Hematopoietic multipotent progenitor cell treated with erythropoietin and hydrocortisone succinate and interleukin-3 and kit ligand, for 8 days (in vitro differentiated cells): ENCODE data around the gene LMOD3.

Experiments
- DNase-seq: peaks from one replicate; pipeline ENCODE4 v3.0.0-alpha.2; 2015

Gene LMOD3

GRCh38 chr3:69122403-69122802 is at the start of gene LMOD3:
TSS of gene LMOD3 (minus strand) at chr3:69122595. CDS start at chr3:69122386, 209 bp downstream.
- no peak for DNase-seq

DNA sequence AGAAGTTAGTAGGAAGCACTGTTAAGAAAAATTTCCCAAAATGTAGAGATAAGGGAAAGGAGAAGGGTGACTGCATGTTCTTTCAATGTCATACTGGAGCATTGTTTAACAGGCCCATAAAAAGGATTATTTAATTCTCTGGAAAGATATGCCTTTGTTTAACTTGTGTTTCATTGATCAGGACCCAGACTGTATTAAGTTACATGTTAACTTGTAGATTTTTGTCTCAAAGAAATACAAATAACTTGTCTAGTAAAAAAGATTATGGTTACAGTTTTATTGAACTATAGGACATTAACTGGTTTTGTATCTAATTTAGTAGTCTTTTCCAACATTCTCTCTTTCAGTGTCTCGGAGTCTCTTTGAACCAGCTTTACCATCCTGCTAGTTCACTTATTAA is 49.7 kb upstream of the LMOD3 start:
- no peak for DNase-seq

DNA sequence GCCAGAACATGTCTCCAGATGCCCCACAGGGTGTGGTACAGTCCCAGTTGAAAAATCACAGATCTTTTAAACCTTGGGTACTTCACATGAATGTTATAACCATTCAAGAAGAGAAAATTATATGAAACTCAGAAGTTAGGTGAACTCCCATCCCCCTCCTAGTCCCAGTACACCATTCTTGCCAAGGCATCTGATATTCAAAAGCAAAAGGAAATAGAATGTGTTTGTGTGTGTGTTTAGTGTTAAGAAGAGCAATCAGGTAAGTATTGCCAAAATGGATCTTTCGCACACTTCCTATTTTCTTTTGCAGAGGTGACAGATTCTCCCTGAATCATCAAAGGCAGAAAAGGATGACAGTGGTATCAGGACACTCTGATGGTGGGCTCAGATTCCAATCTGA is 44.1 kb upstream of the LMOD3 start:
- DNase-seq: no peak

GRCh38 chr3:69165744-69166143 is 43.3 kb upstream of the LMOD3 start:
- no peak for DNase-seq

DNA sequence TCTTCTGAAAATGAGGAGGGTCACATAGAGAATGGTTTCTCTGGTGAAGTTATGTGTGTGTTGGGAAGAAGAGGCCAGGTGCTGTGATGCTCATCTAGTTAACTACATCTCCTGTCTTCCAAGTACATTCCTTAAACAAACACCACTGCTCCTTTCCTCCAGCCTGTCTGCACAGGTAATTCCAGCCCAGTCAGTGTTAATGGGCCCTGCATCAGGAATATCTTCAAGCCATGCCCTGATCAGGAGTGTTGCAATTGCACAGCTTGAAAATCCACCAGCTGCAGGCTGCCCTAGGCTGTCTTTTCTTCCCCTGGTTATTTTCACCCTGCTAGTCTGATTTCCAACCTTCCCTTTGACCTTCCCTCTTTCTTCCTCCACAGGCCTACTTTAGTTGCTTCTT is 41.9 kb upstream of the LMOD3 start:
- no peak for DNase-seq

GRCh38 chr3:69162308-69162980 is 40.0 kb upstream of the LMOD3 start:
- no peak for DNase-seq

GRCh38 chr3:69161587-69162307 is 39.4 kb upstream of the LMOD3 start:
- peak; percentile 59 for DNase-seq

DNA sequence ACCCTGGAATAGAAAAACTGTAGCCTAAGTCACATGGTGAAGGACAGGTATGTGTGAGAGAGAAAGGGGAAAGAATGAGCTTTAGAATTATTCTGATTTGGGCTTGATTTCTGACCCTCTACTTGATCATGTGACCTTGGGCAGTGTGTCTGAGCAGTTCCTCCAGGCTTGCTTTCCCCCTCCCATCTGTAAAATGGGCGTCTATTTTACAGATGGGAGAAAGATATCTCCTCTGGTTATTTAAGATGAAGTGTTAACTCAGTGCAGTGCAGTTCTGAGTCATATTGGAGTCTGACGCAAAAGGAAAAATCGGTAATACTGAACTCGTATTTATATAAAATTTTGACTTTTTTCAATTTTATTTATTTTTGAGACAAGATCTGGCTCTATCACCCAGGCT is 38.1 kb upstream of the LMOD3 start:
- DNase-seq: no peak

DNA sequence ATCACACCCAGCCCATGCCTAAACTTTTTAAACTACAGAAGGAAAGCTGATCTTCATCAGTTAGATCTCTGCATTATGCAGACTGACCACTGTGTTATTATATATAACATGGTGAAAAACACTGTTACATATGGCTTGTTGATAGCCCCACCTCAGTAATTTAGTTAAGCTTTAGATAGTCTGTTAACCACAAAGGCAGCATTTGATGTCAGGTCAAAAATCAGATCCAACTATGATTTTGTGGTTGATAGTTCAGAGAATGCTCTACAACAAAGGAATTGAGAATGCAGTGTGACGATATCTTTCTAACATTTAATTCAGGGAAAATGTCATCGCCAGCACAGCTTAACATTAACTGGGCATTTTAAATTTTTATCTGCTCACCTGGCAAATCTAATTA is 37.7 kb upstream of the LMOD3 start:
- no peak for DNase-seq

- DNase-seq: no peak
These were observed 27.2 kb upstream of the LMOD3 start for GRCh38 chr3:69149586-69149985.

DNA sequence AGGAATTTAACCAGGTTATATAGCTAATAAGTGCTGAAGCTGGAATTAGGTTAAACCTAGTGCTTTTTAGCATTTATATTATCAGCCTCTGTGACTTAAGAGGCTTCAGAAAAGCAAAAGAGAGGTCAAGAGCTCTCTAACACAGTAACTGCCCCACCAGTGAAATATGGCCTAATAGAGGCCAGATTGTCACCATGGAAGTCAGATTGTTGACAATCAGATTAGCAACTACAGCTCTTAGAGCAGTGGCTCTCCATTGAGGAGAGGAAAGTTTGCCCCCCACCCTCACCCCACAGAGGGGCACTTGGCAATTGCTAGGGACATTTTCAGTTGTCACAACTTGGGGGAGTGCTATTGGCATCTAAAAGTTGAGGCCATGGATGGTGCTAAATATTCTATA is 23.3 kb upstream of the LMOD3 start:
- no peak for DNase-seq

DNA sequence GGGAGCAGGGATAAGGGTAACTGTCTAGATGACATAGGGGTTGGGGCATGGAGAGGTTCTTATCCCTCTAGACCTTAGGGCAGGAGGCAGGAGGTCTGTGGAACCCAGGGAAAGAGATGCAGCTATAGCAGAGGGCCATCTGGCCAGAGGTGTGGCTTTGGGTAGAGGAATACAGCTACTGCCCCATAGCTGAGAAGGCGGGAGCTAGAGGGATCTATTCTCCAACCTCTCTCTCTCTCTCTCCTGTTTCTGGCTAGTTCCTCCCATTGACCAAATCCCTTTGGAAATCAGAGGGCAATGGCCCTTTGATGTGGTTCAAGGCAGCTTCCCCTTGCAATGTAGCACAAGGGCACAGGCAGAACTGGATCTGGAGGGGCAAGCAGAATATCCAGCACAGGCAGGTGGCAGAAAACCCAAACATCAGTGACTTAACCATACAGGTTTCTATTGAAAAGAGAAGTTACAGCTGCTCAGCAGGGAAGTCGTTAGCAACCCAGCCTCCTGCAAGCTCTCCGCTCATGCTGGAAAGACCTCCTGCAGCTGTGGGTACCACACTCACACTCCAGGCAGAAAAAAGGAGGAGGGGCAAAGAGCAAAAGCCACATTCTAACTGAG is 22.3 kb upstream of the LMOD3 start:
- peak; percentile 21 for DNase-seq

GRCh38 chr3:69143612-69144011 is 21.2 kb upstream of the LMOD3 start:
- DNase-seq: peak; percentile 62

DNA sequence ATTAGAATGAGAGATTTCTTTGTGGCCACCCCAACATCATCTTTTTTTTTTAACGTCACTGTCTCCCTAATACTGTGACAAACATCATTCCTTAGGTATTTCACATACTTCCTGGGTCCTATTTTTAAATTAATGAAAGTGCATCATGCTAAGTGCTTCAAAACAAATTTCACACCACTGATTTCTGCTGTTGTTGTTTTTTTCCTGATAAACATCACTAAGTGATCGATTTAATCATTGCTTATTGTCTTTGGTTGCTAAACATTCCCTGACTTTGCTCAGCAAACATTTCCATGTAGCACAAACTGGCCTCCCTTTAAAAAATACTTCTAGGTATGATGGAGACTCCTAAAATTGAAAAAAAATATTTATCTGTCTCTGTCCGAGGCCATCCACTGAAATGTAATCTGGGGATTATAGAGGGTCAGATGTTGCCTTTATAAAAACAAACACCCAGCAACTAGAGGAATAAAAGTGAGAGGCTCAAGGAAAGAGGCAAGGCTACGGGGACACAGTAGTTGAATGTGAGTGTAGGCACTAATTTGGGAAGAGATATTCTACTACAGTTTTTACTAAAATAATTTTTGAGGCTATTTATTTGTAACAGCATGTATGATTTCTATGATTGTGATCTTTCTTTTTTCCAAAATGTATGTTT is 20.5 kb upstream of the LMOD3 start:
- no peak for DNase-seq

DNA sequence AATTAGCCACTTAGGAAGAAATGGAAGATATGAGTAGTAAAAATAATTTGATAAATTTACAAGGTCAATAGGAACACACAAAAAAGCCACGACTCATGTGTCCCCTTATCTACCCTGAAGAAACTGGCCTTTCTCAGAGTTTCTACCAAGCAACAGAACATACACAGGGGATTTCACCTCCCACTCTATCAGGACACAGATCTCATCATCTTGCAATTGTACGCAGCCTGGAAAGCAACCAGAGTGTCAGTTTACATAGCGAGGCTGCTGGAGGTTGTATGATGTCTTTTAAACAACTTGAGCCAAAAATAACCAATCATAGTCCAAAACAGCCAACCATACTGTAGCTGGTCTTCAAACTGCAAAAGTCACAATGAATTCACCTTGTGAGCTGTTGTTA is 19.7 kb upstream of the LMOD3 start:
- DNase-seq: no peak

DNA sequence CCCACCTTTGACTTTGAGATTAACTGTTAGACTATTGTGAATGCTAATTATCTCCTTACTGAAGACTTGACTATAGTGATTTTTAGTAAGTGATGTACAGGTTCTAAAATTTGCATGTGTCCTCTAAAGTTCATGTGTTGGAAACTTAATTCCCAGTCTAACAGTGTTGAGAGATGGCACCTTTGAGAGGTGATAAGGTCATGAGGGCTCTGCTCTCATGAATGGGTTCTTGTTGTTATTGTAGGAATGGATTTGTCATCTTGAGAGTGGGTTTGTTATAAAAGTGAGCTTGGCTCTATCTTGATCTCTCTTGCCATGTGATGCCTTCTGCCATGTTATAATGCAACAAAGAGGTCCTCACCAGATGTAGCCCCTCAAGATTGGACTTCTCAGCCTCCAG is 18.9 kb upstream of the LMOD3 start:
- DNase-seq: no peak

DNA sequence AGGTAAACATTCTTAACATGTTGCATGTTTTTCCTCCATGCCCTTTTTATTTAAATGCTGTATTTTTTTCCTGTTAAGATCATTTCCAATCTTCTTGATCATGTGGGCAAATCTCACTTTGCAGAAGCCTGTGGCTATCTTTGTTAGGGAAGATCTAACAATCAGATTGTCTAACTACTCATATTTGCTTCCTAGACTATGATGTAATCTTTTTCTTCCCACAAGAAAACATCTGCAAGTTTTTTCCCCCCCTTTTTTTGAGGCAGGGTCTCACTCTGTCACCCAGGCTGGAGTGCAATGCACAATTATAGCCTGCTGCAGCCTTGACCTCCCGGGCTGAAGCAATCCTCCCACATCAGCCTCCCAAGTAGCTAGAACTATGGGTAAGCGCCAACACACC is 15.0 kb upstream of the LMOD3 start:
- DNase-seq: no peak

DNA sequence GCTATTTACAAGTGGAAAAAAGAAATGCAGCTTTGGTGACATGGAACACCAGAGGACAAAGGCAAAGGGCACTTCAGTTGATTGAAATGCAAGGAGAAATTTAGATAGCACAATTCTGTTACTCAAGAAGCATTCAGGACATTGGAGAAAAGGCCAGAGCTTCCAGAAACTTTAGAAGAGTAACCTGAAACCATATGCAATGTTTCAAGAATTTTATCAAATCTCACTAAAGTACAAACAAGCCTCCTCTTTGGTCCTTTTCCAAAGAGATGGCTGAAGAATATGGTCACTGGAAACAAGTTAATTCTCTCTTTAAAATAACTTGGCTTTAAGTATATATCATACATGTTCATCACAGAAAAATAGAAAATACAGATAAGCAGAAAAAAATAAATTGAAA is 14.6 kb upstream of the LMOD3 start:
- DNase-seq: no peak

DNA sequence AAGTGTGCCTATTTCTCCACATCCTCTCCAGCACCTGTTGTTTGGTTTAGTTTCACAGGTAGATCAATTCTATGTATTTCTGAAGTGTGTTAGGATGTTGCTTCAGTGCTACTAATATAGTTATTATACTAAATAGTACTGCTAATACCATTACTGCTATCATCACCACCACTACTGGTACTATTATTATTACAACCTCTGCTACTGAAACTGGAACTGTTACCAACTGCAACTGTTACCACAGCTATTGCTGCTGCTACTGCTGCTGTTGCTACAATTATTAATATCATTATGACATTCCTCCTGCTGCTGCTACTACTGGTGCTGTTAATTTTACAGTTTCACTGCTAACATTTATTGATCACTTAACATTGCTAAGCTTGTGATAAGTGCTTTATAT is 8.3 kb upstream of the LMOD3 start:
- DNase-seq: no peak

DNA sequence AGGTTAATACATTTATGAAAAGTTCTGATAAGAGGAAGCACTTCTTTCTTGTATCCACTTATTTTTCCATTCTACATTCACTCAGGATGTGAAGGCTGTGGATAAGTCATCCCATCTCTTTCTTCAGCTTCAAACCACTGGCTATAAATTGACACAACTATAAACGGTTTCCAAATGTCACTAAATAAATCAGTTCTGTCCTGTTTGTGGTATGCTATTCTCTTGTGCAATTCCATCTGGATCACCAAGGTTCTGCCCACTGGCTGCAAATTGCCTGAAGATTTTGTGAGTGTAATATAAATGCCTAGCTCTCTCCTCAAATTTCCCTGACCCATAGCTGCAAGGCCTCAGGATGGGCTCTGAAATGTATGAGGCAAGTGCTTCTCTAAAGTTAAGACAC is 7.1 kb upstream of the LMOD3 start:
- no peak for DNase-seq

GRCh38 chr3:69128509-69128908 is 6.1 kb upstream of the LMOD3 start:
- DNase-seq: no peak

DNA sequence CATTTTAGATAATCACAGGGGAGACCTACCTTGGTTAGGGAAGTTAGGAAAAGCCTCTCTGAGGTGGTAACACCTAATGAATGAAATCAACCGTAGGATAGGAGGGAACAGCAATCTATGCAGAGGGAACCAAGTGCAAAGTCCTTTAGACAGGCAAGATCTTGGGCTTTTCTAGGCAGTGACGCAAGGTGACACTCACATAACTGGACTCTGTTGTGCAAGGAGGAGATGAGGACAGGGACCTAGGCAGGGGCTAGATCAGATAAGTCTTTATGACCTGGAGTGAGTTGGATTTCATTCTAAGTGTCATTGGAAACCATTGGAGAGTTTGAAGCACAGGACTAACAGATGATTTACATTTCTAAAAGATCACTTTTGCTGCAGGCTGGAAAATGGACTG is 4.6 kb upstream of the LMOD3 start:
- DNase-seq: no peak

DNA sequence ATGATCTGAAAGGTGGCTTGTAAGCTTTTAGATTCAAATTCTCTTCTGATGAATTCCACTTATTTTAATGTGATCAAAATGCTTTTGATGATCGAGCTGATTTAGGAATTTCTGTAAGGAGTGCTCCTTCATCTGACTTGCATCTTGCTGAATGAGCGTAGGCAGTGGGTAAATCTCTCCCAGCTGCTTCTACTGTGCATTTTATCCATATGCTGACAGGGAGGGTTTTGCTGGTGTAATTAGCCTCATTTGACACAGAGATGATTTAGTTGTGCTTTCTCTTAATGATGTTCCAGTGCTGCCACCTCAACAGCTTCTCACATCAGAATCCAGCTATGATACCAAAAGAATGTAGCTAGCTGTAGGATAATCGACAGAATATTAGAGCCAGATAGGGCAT is 3.8 kb upstream of the LMOD3 start:
- DNase-seq: no peak

GRCh38 chr3:69121950-69122349 is 445 bp downstream of the LMOD3 start:
- DNase-seq: no peak
